ENCODE measurements around the gene ANXA11.

The ANXA11 gene

DNA sequence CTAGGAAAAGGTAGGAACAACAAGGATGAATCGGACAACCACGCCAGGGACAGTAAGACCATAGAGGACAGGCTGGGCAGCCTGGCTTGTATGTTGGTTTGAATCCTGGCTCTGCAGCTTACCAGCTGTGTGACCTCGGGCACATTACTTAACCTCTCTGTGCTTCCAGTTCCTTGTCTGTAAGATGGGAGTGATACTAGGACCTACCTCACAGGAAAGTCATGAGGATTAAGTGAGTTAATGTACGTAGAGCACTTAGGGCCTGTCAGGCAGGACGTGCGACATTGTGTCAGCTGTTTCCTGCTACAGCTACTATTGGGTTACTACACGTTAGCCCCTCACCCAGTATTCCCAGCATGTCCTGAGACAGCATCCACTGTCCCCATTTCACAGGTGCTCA lies 40.7 kb downstream of the ANXA11 start:
- no peak for DNase-seq (ENCODE audit: low read depth)
- H3K4me3 ChIP-seq (ENCODE audit: control insufficient read depth, low read depth, low read length) = no peak overlapping the region
- TF ChIP-seq, protein P1, sequence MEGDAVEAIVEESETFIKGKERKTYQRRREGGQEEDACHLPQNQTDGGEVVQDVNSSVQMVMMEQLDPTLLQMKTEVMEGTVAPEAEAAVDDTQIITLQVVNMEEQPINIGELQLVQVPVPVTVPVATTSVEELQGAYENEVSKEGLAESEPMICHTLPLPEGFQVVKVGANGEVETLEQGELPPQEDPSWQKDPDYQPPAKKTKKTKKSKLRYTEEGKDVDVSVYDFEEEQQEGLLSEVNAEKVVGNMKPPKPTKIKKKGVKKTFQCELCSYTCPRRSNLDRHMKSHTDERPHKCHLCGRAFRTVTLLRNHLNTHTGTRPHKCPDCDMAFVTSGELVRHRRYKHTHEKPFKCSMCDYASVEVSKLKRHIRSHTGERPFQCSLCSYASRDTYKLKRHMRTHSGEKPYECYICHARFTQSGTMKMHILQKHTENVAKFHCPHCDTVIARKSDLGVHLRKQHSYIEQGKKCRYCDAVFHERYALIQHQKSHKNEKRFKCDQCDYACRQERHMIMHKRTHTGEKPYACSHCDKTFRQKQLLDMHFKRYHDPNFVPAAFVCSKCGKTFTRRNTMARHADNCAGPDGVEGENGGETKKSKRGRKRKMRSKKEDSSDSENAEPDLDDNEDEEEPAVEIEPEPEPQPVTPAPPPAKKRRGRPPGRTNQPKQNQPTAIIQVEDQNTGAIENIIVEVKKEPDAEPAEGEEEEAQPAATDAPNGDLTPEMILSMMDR (IDR thresholded peaks at IDR 0.05; ENCODE audit: control insufficient read depth, insufficient read depth, low read depth, low read length, missing control alignments) = no peak

DNA sequence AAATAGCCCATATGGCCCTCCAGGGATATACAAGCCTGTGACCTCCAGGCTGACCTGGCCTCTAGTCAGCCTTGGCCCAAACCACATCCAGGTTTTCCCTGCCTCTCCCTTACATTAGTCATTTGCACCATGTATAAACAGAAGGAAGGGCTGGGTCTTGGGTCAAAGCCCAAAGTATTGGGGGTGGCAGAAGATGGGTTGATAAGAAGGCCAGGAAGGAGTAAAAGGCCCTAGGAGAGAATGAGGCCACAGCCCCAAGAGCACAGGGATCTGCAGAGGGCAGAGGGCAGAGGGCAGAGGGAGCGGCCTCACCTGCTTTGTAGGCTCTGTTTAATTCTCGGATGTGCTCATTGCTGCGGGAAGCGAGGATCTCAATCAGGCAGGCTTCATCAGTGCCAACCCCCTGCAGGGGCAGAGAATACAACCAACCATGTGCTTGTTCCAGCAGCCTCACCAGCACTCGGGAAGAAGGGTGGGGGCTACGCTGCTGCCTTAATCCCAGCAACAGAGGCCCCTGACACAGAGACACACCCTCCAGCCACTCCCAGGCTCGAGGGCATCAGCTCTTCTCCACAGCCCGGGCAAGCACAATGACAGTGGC lies 41.5 kb downstream of the ANXA11 start:
- TF ChIP-seq, protein P1 (IDR thresholded peaks at IDR 0.05; ENCODE audit: control insufficient read depth, insufficient read depth, low read depth, low read length, missing control alignments) = no peak
- DNase-seq (ENCODE audit: low read depth) = no peak
- no peak overlapping the region for H3K4me3 ChIP-seq (ENCODE audit: control insufficient read depth, low read depth, low read length)

DNA sequence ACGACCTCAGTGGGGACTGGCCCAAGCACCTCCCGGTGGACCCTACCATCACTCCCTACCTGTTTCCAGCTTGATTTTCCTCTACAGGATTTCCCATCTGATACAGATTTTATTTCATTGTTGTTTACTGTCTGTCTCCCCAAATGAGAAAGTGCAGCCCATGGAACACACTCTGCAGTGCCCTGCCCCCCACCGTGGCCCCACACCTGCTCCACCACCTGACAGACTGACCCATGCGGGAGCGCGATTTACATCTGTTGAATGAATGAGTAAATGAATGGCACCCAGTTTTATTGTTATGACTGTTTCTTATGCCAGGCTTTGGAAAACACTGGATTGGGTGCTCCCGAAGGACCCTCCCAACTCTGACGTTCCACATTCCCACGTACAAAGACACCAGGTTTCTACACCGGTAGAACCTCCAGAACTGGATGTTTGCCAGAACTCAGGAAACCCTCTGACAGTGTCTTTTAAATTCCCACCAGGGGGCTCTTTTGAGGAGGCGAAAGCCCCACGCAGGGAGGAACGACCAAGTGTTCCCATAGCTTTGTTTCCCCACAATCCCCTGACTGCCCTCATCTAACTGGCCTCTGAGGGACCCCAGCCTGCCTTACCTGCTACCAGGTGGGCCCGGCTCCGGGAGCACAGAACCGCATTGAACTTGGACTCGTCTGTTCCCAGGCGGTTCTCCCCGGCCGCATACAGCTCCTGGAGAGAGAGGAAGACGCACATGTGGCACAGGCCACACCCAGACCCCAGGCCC lies 43.8 kb downstream of the ANXA11 start:
- H3K4me3 ChIP-seq (ENCODE audit: control insufficient read depth, low read depth, low read length) = no peak overlapping the region
- no peak for DNase-seq (ENCODE audit: low read depth)
- TF ChIP-seq, protein P1 (IDR thresholded peaks at IDR 0.05; ENCODE audit: control insufficient read depth, insufficient read depth, low read depth, low read length, missing control alignments) = peak; percentile 9

DNA sequence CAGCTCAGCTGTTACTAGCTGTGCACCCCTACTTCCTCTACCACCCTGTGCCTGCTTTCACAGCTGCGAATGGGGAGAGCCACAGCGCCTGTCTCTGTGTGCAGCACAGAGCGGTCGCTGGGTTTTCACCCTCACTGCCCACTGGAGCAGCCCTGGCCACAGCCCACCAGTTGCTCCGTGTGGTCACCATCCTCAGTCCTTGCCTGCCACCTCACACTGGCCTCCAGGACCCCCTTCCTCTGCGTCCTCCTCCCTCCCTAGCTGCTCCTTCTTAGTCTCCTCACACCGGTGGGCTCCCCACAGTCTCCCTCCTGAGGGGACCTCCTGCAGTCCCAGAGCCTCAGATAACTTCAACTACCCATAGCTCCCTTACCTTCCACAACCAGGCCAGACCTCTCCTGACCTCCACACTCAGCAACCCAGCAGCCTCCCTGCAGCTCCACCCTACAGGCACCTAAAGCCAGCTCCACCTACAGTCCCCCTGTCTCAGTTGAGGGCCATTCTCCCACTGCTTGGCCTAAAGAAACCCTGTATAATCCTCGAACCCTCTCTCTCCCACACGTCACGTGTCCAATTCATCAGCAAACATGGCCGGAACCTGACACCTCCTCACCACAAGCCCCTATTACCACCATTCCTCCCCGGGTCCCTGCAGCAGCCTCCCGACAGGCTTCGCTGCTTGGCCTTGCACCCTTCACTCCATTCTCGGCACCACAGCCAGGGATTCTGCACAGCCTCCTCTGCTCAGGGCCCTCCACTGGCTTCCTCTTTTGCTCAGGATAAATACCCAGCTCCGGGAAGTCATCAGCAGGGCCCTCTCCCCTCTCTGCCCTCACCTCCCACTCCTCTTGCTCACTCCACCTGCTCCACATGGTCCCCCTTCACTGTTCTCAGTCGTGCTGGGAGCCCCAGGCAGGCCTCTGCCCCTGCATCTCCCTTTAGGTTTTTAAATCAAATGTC lies 44.7 kb downstream of the ANXA11 start:
- H3K4me3 ChIP-seq (ENCODE audit: control insufficient read depth, low read depth, low read length) = no peak overlapping the region
- TF ChIP-seq, protein P1 (IDR thresholded peaks at IDR 0.05; ENCODE audit: control insufficient read depth, insufficient read depth, low read depth, low read length, missing control alignments) = no peak
- no peak for DNase-seq (ENCODE audit: low read depth)

DNA sequence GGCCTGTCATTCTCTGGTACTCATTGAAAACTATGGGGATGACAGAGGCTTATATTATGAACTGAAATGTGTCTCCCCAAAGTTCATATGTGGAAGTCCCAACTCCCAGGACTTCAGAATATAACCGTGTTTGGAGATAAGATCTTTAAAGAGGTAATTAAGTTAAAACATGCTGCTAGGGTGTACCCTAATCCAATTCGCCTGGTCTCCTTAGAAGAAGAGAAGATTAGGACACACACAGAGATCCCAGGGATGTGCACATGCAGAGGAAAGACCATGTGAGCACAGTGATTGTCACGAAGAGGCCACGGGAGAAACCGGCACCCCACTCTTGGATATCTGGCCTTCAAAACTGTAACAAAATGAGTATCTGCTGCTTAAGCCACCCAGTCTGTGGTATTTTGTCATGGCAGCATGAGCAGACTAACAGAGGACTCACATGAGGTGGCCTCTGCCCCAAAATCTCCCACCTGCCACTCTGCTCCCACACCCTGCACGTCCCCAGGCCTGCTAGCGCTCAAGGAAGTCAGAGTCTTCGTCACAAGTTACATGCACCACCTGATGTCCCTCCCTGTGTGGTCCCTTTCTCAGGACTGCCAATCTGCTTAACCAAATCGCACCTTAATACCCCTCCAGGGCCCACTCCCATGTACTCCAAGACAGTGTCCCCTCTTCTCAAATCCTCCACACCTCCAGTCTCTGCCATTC lies 46.0 kb downstream of the ANXA11 start:
- TF ChIP-seq, protein P1 (IDR thresholded peaks at IDR 0.05; ENCODE audit: control insufficient read depth, insufficient read depth, low read depth, low read length, missing control alignments) = no peak
- no peak overlapping the region for H3K4me3 ChIP-seq (ENCODE audit: control insufficient read depth, low read depth, low read length)
- no peak for DNase-seq (ENCODE audit: low read depth)

DNA sequence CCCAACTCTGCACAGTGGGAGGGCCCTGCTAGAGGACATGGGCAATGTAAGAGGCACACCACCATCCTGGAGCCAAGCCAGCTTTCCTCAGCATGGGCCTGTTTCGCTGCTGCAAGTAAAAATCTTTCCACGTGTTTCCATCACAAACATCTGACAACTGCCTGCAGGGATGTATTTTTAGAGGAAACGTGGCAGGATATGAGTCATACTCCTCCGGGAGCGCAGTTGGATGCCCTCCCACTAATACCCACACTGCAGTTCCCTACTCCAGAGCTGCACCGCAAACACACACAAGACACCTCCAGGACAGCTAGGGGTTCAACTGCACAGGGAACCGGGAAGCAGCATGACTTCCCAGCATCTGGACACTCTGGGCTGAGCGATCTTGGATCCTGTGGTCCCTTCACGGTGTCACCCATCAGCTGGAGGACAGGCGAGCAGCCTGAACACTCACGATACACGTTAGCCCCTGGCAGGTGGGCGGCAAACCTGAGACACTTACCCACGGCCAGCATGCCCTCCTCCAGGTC lies 46.7 kb downstream of the ANXA11 start:
- no peak overlapping the region for H3K4me3 ChIP-seq (ENCODE audit: control insufficient read depth, low read depth, low read length)
- DNase-seq (ENCODE audit: low read depth) = peak; percentile 97
- TF ChIP-seq, protein P1 (IDR thresholded peaks at IDR 0.05; ENCODE audit: control insufficient read depth, insufficient read depth, low read depth, low read length, missing control alignments) = peak; percentile 7
